HG03039 (cell line): ENCODE measurements around the gene CYREN.
"Not testable (repeated sequence)": the region's sequence is repeated elsewhere in the genome, so short reads cannot be mapped to it uniquely, and the experiment has no call there.

Experiments
- ATAC-seq: cut with Tn5 transposase; IDR thresholded peaks from one replicate; pipeline ENCODE4 v1.9.1; 2021; ENCODE audit warnings: mild to moderate bottlenecking, moderate library complexity; ENCODE audit not compliant: unreplicated experiment

CYREN gene

DNA sequence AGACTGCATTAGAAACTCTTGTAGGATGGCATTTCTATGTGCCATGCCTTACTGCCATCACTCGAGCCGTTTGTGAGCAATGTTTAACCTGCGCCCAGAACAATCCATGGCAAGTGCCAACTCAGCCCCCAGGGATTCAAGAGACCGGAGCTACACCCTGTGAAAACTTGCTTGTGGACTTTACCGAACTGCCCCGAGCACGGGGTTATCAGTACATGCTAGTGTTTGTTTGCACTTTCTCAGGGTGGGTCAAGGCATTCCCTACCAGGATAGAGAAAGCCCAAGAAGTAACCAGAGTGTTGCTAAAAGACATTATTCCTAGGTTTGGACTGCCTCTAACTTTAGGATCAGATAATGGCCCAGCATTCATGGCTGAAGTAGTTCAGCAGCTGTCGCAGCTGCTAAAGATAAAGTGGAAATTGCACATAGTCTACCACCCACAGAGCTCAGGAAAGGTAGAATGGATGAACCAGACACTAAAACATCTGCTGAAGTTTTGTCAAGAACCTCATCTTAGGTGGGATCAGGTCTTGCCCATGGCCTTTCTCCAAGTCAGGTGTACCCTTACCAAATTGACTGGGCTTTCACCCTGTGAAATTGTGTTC lies 8.9 kb upstream of the CYREN start:
- no peak for ATAC-seq

DNA sequence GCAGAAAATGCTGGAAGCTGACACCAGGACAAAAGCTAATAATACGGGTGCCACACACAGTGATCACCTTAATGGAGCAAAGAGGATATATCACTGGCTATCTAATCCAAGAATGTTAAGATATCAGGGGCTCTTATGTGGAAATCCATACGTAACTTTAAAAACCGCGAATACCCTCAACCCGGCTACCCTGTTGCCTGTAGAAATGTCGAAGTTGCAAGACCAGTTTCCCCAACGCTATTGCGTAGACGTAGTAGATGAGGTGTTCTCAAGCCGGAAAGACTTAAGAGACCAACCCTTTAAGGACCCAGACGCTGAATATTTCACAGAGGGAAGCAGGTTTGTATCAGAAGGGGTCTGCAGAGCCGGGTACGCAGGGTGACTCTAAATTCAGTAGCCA lies 7.9 kb upstream of the CYREN start:
- no peak for ATAC-seq

DNA sequence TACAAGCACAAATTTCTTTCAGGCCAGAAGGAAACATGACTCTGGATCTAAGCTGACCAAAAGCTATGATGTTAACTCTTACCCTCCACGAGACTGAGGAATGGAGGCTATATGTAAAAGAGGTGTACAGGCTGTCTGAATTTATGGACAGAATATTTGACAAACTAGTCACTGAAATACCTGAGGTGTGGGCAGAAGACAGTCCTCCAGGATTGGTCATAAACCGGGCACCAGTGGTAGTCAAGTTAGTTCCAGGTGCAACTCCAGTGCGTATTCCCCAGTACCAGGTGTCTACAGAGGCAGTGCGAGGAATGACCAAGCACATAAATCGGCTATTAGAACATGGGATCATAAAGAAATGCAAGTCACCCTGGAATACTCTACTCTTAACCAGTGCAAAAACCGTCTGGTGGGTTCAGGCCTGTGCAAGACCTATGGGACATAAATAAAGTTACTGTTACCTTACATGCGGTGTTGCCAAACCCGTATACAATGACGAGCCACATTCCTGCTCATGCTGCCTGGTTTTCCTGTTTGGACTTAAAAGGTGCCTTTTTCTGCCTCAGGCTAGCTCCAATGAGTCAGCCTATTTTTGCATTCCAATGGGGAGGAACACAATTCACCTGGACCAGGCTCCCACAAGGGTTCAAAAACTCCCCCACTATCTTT lies 6.7 kb upstream of the CYREN start:
- no peak for ATAC-seq

DNA sequence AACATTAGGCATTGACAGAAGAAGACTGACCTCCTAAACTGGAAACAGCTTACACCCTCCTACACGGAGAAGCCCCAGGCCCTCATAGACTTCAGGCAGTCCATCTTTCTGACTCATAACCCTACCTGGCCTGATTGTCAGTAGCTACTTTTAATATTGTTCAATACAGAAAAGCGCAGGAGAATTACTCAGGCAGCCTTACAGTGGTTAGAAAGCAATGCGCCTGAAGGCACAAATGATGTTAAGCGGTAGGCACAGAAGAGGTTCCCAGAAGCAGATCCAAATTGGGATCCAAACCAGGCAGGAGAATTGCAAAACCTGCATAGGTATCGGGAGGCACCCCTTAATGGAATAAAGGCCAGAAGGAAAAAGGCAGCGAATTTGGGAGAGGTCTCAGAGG lies 5.4 kb upstream of the CYREN start:
- ATAC-seq: no peak

DNA sequence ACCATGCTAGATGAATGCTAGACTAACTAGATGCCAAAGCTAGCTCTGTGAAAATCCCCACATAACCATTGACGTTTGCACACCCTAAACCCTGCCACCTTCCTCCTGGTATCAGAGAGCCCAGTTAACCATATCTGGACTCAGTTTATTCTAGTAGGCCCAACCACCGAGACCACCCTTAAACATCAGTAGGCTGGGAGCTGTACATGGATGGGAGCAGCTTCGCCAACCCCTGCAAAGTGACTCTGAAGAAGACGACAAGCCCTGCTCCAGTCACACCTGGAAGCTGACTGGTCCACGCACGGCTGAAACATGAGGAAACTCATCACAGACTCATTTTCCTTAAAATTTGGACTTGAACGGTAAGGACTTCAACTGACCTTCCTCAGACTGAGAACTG lies 4.4 kb upstream of the CYREN start:
- ATAC-seq: no peak

DNA sequence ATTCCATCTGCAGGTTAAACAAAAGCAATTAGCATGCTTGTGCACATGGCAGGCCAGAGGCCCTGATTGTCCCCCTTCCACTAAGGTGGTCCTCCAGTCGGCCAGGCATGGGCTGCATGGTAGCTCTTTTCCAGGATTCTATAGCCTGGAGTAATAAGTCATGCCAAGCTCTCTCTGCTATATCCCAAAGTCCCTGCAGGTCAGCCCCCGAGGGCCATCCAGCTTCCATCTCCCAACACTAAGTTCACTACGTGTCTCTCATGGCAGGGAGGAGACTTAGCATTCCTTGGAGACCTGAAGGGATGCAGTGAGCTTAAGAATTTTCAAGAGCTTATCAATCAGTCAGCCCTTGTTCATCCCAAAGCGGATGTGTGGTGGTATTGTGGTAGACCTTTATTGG lies 3.4 kb upstream of the CYREN start:
- ATAC-seq: not testable (repeated sequence)

DNA sequence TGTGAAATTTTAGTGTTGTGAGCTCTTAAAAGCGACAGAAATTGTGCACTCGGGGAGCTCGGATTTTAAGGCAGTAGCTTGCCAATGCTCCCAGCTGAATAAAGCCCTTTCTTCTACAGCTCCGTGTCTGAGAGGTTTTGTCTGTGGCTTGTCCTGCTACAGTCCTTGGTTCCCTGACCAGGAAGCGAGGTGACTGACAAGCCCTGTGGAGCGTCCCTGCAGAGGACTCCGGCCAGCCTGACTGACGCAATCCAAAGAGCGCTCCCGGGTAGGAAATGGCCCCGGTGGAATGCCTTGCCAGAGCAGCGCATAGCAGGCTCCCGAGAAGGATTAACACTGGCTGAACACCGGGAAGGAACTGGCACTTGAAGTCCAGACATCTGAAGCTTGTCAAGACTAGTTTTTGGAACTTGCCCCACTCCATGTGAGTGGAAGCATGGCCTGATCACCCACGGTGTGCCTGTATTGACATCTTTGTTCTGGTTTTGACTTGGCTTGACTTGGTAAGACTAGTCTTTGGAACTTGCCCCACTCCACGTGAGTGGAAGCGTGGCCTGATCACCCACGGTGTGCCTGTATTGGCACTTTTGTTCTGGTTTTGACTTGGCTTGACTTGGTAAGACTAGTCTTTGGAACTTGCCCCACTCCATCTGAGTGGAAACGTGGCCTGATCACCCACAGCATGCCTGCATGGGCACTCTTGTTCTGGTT lies 1.2 kb upstream of the CYREN start:
- ATAC-seq: not testable (repeated sequence)

DNA sequence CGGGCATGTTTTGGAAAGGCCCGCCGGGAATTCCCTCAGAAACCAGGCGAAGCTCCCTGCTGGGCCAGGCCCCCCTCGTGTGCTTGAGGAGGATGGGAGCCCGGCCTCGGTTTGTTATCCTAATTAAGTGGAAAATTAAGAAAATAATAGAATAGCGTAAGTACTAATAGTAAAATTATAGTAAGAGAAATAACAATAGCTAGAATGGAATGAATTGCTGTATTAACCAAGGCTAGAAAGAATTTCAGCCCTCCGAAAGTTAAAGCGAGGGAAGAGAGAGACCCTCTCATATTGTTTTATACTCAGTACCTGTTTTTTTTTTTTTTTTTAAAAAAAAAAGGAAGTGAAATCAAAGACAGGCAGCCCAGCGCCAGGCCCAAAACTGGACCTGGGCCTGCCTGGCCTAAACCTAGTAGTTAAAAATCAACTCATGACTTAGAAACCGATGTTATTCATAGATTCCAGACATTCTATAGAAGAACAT lies 533 bp upstream of the CYREN start:
- not testable (repeated sequence) for ATAC-seq

DNA sequence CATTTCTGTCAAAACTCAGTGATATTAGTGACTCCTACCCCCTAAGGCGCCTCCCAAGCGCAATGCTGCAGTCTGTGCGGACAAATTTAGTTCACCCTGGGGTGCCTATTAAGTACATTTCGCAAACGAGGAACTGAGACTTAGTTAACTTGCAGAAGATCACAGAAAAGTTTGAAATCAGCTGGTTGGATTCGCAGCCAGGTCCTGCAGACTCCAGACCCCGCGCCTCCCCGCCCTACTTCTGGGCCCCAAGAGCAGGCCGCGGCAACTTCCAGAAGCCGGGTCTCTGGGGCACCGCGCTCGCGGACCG lies 588 bp downstream of the CYREN start:
- ATAC-seq: no peak

DNA sequence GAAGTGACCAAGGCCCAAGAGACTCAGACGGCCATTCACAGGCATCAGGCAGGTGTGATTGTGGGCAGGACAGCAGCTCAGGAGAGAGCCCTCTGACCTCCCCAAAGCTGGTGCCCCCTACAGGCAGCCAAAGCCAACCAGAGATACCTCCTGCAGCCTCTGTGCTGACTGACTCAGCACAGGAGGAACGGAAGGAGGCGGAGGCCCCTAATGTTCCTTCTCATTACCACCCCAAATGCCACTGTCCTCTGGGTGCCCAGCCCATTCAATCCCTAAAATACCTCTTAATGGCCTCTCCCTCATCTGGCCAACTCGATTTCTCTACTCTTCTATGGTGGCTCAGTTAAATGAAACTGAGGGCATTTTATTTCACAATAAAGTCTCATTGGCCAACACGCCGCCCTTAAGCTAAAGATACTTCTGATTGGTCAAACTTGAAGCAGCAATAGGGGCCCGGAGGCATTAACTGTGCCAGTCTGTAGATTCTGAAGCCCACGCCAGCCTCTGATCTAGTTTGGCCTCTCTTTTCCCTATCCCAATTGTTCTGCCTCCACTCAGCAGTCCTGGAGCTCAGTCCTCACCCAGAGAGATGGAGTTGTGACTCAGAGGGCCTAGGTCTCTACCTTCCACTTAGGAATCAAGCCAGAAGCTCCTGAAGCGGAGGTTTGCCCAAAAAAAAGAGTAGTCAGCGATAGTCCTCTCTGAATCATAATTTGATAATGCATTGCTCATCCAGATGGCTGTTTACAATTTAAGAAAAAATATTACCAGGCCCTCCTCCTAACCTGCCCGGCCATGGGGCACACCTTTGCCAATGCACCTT lies 1.2 kb downstream of the CYREN start:
- peak; percentile 32 for ATAC-seq

DNA sequence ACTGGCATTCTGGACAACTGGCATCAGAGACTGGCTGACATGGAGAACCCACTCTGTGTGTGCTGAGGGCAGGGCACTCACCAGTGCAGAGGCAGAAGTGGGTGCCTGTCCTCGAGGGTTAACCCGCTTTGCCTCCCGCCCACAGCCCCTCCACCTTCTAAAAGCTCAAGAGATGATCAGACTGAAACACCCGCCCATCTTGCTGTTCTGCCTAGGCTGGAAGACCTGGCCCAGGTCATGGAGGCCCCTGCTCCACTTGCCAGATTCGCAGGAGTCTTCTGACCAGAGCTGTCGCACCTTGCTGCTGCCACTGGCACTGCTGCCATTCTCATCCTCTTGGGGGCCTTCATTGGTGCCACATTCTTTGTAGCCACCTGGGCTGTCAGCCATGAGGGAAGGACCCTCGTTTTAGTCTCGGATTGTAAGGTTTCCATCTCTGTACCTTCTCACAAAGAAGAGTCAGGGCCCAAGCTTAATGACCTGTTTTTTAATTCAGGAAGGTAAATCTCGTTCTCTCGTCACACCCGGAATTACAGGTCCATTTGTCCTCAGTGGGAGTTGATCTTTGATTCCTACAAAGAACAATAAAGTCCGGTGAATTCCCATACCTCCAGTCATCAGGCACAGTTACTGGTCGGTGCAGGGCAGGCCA lies 1.9 kb downstream of the CYREN start:
- ATAC-seq: no peak

DNA sequence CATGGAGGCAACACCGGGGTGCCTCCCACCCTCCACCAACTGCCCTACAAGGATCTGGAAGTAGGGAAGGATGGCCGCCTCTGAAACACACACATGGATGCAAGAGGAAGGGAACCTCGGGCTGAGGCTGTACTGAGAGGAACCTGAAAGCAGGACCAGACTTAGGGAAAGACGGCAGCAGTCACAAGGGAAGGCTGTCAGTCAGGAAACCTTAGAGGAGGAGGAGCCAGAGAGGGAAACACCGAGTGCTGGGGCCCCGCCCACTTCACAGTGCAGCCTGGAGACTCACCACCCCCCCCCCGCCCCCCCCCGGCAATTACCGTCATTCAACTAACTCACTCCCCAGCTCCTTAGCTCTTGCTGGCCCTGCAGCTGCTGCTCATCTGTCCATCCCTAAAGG lies 2.5 kb downstream of the CYREN start:
- ATAC-seq: no peak

DNA sequence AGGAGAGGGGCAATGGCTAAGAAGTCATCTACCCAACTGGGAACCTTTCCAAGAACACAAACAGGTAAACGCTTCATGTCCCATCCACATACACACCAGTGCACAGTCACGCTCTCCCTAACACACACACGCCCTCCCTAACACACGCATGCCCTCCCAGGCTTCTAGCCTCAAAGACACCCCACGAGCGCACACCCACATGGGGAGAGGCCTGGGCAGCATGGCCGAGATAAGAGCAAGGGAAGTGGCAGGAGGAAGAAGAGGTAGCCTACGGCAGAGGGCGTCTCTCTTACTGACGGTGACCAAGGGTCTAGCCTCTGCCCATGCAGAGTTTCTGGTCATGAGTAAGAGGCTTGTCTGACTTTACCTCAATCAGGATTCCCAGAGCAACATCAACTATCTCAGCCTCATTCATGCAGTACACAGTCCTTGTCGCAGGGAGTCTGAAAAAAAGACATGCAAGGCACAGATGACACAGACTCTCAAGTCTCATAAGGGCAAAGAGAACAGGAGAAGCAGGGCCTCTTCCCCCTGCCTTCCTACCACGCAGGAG lies 3.1 kb downstream of the CYREN start:
- no peak for ATAC-seq

DNA sequence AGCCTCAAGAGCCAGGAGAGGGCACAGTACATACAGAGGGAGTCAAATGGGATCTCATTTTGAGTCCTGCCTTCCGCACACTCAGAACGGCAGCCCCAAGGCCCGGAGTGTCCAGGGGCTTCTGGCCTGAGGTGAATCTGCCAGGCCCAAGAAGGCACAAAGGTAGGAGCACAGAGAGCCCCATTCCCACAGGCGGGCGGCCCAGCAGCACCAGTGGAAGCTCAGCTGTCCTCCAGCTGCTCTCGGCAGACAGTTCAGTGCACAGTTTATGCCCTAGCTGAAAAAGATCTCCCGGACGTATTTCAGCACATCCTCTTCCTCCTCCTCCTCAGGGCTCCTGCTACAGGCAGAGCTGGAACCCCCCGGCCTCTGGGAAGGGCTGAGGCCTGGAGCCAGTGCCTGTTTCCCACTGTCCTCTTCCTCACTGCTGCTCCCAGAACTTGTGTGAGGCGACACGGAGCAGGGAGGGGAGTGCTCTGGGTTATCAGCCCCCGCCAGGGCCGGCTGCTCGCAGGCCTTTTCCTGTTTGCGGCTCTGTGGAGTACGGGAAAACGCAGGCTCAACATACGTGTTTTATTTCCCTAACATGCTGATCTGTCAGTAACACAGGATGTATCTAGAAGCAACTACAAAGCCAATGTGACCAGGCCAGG lies 4.0 kb downstream of the CYREN start:
- no peak for ATAC-seq

DNA sequence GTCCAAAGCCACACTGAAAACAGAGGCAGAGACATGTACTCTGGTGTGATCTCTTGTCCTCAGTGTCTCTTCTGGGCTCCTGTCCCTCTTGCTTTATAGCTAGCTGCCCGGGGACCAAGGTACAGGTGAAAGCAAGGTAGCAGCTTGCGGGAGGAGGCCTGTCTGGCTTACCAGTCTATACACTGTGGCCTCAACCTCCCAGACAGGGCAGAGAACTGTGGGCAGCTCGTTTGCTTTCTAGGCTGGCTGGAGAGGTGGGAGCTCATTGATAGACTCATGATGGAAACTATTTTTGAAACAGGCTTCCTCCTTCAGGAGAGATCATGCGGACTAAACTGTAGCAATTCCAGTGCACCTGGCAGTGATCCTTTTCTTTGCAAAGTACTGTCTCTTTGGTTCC lies 4.6 kb downstream of the CYREN start:
- ATAC-seq: no peak

DNA sequence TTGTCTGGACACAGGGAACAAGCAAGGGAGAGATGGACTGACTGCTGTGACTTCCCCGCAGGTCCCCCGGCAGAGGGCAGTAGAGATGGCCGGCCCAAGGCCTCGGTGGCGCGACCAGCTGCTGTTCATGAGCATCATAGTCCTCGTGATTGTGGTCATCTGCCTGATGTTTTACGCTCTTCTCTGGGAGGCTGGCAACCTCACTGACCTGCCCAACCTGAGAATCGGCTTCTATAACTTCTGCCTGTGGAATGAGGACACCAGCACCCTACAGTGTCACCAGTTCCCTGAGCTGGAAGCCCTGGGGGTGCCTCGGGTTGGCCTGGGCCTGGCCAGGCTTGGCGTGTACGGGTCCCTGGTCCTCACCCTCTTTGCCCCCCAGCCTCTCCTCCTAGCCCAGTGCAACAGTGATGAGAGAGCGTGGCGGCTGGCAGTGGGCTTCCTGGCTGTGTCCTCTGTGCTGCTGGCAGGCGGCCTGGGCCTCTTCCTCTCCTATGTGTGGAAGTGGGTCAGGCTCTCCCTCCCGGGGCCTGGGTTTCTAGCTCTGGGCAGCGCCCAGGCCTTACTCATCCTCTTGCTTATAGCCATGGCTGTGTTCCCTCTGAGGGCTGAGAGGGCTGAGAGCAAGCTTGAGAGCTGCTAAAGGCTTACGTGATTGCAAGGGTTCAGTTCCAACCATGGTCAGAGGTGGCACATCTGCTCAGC lies 6.0 kb downstream of the CYREN start:
- no peak for ATAC-seq

DNA sequence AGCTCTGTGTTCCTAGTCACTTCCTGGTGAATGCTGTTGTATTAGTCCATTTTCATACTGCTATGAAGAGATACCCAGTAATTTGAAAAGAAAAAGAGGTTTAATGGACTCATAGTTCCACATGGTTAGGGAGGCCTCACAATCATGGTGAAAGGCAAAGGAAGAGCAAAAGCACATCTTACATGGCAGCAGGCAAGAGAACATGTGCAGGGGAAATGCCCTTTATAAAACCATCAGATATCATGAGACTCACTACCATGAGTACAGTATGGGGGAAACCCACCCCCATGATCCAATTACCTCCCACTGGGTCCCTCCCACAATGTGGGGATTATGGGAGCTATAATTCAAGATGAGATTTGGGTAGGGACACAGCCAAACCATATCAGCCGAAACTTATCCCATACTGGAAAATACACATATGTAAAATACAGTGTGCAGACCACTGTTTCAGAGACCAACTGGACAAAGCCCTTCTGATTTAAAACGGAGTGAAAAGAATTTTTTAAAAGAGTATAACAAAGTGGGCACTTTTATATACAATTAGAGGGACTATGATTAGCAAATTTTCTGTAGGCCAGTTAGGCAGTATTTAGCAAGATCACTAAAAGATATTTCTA lies 8.0 kb downstream of the CYREN start:
- ATAC-seq: no peak

DNA sequence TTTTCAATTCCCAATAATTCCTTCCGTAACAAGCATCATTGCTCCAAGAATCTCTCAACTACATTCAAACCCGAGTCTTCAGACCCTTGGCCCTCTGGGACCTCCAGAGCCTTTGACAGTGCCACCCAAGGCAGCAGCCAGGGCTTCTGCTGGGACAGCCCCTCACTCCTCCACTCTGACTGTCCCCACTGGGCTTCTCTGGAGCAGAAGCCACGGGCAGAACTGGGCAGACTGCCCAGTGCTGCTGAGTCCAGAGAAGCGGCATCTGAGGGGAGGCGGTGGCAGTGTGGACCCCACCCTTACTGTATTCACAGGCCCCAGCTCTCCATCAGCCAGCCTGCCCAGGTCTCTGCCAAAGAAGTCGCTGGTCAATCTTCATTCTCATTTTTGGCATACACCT lies 8.8 kb downstream of the CYREN start:
- no peak for ATAC-seq
